OCI-LY3 (cell line): Measurements from ENCODE around the gene ERBIN.
"Not testable (repeated sequence)": the region's sequence is repeated elsewhere in the genome, so short reads cannot be mapped to it uniquely, and the experiment has no call there.

Experiments used
- H2AFZ ChIP-seq: fragments of 200-600, 300-600 bp; shearing (Covaris generic); 2 replicates; pipeline ENCODE4 v1.6.0; 2014; ENCODE audit warnings: antibody characterized with exemption, low read depth, low read length
- H3K27ac ChIP-seq: fragments of 200-600, 300-600 bp; sonication (generic); 2 replicates; pipeline ENCODE4 v1.5.1; 2014; ENCODE audit warnings: mild to moderate bottlenecking, low read length, moderate library complexity, mixed read lengths
- H3K27me3 ChIP-seq: fragments of 200-600, 300-600 bp; sonication (generic); 2 replicates; pipeline ENCODE4 v1.6.1; 2014; ENCODE audit warnings: low read depth, low read length, mixed read lengths
- H3K36me3 ChIP-seq: fragments of 200-600, 300-600 bp; sonication (generic); replicated peaks from 2 replicates; pipeline ENCODE3; 2014; ENCODE audit warnings: low read depth, low read length, mixed read lengths
- H3K4me1 ChIP-seq: fragments of 300-600, 200-600 bp; sonication (generic); 2 replicates; pipeline ENCODE4 v1.6.1; 2014; ENCODE audit warnings: low read length, mixed read lengths
- H3K4me2 ChIP-seq: fragments of 200-600, 300-600 bp; sonication (generic); 2 replicates; pipeline ENCODE4 v1.6.1; 2014; ENCODE audit warnings: low read length, mixed read lengths
- H3K4me3 ChIP-seq: fragments of 300-600, 200-600 bp; sonication (generic); 2 replicates; pipeline ENCODE4 v1.5.1; 2014; ENCODE audit warnings: antibody characterized with exemption, mild to moderate bottlenecking, low read length, moderate library complexity
- H3K79me2 ChIP-seq: fragments of 300-600, 200-600 bp; shearing (Covaris generic); 2 replicates; pipeline ENCODE4 v1.6.1; 2014; ENCODE audit warnings: mild to moderate bottlenecking, low read length, mixed read lengths
- H3K9ac ChIP-seq: fragments of 300-600, 200-600 bp; shearing (Covaris generic); 2 replicates; pipeline ENCODE4 v1.6.0; 2014; ENCODE audit warnings: mild to moderate bottlenecking, low read length, moderate library complexity
- H3K9me3 ChIP-seq: fragments of 200-600, 300-600 bp; shearing (Covaris generic); 2 replicates; pipeline ENCODE4 v1.6.1; 2014; ENCODE audit warnings: low read length, mixed read lengths; ENCODE audit not compliant: insufficient read depth
- H4K20me1 ChIP-seq: fragments of 200-600, 300-600 bp; sonication (generic); 2 replicates; pipeline ENCODE4 v1.6.1; 2016; ENCODE audit warnings: low read length, mixed read lengths; ENCODE audit not compliant: insufficient read depth
- EZH2phosphoT487 ChIP-seq: fragments of 200-600 bp; shearing (Covaris generic); IDR thresholded peaks from 2 replicates; pipeline ENCODE4 v1.6.1; 2018; ENCODE audit warnings: antibody characterized with exemption, mixed run types, low read depth
- TF ChIP-seq, protein P1 (sequence below): fragments of 200-600, 300-600 bp; sonication (generic); IDR thresholded peaks from 2 replicates; pipeline ENCODE4 v1.5.1; 2014; ENCODE audit warnings: antibody characterized with exemption, low read length, low read depth

ERBIN gene, protein sequence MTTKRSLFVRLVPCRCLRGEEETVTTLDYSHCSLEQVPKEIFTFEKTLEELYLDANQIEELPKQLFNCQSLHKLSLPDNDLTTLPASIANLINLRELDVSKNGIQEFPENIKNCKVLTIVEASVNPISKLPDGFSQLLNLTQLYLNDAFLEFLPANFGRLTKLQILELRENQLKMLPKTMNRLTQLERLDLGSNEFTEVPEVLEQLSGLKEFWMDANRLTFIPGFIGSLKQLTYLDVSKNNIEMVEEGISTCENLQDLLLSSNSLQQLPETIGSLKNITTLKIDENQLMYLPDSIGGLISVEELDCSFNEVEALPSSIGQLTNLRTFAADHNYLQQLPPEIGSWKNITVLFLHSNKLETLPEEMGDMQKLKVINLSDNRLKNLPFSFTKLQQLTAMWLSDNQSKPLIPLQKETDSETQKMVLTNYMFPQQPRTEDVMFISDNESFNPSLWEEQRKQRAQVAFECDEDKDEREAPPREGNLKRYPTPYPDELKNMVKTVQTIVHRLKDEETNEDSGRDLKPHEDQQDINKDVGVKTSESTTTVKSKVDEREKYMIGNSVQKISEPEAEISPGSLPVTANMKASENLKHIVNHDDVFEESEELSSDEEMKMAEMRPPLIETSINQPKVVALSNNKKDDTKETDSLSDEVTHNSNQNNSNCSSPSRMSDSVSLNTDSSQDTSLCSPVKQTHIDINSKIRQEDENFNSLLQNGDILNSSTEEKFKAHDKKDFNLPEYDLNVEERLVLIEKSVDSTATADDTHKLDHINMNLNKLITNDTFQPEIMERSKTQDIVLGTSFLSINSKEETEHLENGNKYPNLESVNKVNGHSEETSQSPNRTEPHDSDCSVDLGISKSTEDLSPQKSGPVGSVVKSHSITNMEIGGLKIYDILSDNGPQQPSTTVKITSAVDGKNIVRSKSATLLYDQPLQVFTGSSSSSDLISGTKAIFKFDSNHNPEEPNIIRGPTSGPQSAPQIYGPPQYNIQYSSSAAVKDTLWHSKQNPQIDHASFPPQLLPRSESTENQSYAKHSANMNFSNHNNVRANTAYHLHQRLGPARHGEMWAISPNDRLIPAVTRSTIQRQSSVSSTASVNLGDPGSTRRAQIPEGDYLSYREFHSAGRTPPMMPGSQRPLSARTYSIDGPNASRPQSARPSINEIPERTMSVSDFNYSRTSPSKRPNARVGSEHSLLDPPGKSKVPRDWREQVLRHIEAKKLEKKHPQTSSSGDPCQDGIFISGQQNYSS (N-terminal part only)

DNA sequence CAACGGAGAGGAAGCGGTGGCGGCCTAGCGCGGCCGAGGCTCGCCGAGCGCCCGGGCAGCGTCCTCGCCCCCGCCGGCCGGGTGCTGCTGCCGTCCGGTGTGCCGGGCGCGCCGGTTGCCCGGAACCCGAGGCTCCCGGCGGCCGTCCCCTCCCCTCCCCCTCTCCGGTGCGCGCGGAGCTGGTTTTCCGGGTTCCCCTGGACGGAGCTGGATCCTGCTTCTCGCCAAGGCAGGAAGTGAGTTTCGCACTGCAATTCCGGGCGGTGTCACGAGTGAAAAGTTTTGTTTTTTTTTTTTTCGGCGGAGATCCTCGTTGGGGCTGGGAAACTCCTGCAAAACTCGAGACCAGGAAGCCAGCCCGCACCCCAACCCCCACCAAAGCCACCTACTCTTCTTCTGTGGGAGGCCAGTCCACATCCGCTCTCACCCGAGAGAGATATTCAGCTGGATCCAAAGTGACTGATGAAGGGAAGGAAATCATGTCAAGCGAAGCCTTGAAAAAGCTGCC, at the start of gene ERBIN:
ERBIN (plus strand) TSS at position 300 of the 508 bp plus-strand sequence. CDS start 66,144 bp downstream, outside the sequence.
- H3K79me2 ChIP-seq = peaks cover 57% of the 10 kb centered on the region

DNA sequence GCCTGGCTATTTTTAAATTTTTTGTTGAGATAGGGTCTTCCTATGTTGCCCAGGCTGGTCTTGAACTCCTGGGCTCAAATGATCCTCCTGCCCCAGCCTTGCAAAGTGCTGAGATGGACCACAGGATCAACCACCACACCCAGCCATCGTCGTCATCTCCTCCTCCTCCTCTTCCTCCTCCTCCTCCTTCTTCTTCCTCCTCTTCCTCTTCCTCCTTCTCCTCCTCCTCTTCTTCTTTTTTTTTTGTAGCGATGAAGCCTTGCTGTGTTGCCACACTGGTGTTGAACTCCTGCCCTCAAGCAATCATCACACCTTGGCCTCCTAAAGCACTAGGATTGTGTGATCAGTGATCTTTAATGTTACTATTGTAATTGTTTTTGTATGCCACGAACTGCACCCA, 49.4 kb upstream of the ERBIN start:
- Histone ChIP-seq H3K4me1 (peaks cover 7% of the 10 kb centered on the region; the same call in 1 of the 2 replicates), H3K27me3 (no peaks in the 10 kb centered on the region), H3K4me2 (no peak overlapping the region), H3K9me3 (no peaks in the 10 kb centered on the region), H3K9ac (no peak overlapping the region), H4K20me1 (no peaks in the 10 kb centered on the region), H3K4me3 (no peak overlapping the region), H3K27ac (no peak overlapping the region), H3K79me2 (no peaks in the 10 kb centered on the region), H2AFZ (no peak overlapping the region), H3K36me3 (no peaks in the 10 kb centered on the region)
- TF ChIP-seq, protein P1, sequence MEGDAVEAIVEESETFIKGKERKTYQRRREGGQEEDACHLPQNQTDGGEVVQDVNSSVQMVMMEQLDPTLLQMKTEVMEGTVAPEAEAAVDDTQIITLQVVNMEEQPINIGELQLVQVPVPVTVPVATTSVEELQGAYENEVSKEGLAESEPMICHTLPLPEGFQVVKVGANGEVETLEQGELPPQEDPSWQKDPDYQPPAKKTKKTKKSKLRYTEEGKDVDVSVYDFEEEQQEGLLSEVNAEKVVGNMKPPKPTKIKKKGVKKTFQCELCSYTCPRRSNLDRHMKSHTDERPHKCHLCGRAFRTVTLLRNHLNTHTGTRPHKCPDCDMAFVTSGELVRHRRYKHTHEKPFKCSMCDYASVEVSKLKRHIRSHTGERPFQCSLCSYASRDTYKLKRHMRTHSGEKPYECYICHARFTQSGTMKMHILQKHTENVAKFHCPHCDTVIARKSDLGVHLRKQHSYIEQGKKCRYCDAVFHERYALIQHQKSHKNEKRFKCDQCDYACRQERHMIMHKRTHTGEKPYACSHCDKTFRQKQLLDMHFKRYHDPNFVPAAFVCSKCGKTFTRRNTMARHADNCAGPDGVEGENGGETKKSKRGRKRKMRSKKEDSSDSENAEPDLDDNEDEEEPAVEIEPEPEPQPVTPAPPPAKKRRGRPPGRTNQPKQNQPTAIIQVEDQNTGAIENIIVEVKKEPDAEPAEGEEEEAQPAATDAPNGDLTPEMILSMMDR = no peak
- TF ChIP-seq EZH2phosphoT487 = no peak

More for the DNA sequence above, at the start of gene ERBIN:
- no peak for TF ChIP-seq EZH2phosphoT487
- TF ChIP-seq, protein P1 = no peak
- peaks cover 20% of the 10 kb centered on the region for H3K4me1 ChIP-seq
- H3K9ac ChIP-seq = peak within 1 kb of the TSS; percentile 98
- H3K36me3 ChIP-seq = peaks cover 11% of the 10 kb centered on the region
- H3K27ac ChIP-seq = peak within 1 kb of the TSS; percentile 95
- peaks cover 35% of the 10 kb centered on the region for H4K20me1 ChIP-seq
- peak within 1 kb of the TSS; percentile 29; the same call in 1 of the 2 replicates for H2AFZ ChIP-seq
- no peaks in the 10 kb centered on the region for H3K9me3 ChIP-seq
- peak within 1 kb of the TSS; percentile 96 for H3K4me3 ChIP-seq
- H3K27me3 ChIP-seq = no peaks in the 10 kb centered on the region
- peak within 1 kb of the TSS; percentile 83 for H3K4me2 ChIP-seq

DNA sequence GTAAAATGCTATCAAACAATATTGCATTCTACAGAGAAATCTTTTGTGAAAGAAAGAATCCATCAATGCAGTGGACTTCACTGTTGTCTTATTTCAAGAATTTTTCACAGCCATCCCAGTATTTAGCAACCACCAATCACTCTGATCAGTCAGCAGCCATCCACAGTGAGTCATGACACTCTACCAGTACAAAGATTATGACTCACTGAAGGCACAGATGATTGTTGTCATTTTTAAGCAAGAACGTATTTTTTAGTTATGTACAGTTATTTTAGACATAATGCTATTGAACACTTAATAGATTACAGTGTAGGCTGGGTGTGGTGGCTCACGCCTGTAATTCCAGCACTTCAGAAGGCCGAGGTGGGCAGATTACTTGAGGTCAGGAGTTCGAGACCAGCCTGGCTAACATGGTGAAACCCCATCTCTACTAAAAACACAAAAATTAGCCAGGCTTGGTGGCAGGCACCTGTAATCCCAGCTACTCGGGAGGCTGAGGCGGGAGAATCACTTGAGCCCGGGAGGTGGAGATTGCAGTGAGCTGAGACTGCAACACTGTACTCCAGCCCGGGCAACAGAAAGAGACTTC, 46.6 kb upstream of the ERBIN start:
- not testable (repeated sequence) for H3K4me2 ChIP-seq, H3K4me3 ChIP-seq, H3K27me3 ChIP-seq, H2AFZ ChIP-seq, H3K36me3 ChIP-seq, H3K9me3 ChIP-seq, H4K20me1 ChIP-seq, H3K79me2 ChIP-seq, H3K4me1 ChIP-seq, H3K9ac ChIP-seq, H3K27ac ChIP-seq

DNA sequence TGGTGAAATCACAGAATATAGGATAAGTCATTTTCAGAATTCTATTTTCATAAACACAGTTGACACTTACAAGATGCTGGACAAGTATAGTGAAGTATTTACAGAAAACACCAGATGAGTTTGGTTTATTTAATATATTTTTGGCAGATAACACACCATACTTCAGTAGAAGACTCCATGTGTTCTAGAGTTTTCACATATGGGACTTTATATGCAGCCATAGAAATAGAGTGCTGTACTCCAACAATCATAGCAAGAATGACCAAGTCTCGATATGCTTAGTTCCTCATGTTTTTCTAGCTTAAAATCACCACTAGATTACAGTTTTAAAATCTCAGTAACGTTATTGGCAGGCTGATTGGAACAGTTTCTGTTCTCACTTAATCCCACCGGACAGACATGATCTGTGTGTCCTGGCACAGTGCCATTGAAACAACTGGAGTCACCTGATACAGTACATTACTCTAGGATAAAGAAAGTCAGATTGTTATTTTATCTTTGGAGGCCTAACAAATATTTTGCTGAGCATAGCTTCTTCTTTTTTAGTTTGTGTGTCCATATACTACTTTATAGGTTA, 45.8 kb upstream of the ERBIN start:
- Histone ChIP-seq H3K27ac (no peak overlapping the region), H2AFZ (no peak overlapping the region), H3K4me1 (peaks cover 7% of the 10 kb centered on the region; the same call in 1 of the 2 replicates), H3K9me3 (no peaks in the 10 kb centered on the region), H3K4me3 (no peak overlapping the region), H3K27me3 (no peaks in the 10 kb centered on the region), H3K9ac (no peak overlapping the region), H4K20me1 (no peaks in the 10 kb centered on the region), H3K36me3 (no peaks in the 10 kb centered on the region), H3K79me2 (no peaks in the 10 kb centered on the region), H3K4me2 (no peak overlapping the region)
- no peak for TF ChIP-seq EZH2phosphoT487
- TF ChIP-seq, protein P1 = no peak
